K562 (cell line): ENCODE data around the gene MT1E.

Experiments used
- GTF2F1 ChIP-seq: IDR thresholded peaks from 2 replicates; pipeline ENCODE4 v1.6.1; 2011; ENCODE audit warnings: low read depth, low read length, improper control_type of control experiment
- KAT7 ChIP-seq: sonication (generic); formaldehyde crosslinking; IDR thresholded peaks from 2 replicates; pipeline ENCODE4 v1.8.0; 2022; ENCODE audit warnings: missing genetic modification reagents, mild to moderate bottlenecking, borderline replicate concordance
- KAT8 ChIP-seq: fragments of 450-650 bp; IDR thresholded peaks from 2 replicates; pipeline ENCODE4 v1.6.1; 2016; ENCODE audit warnings: low read depth, mild to moderate bottlenecking
- TF ChIP-seq, protein P1 (sequence below), 3 experiments: fragments of 200-800 bp in 1 of 3; sonication (Bioruptor generic) in 1 of 3; sonication (generic) in 1 of 3; formaldehyde crosslinking in 1 of 3; IDR thresholded peaks; 2 replicates each; pipeline versions ENCODE4 v1.6.1 to v1.8.0; 2016 to 2022; ENCODE audit warnings: mild to moderate bottlenecking in 2 of 3, missing compliant biosample characterization in 2 of 3, missing genetic modification characterization in 2 of 3, missing genetic modification reagents in 1 of 3
- TF ChIP-seq, protein P2 (sequence below): sonication (generic); formaldehyde crosslinking; IDR thresholded peaks from 2 replicates; pipeline ENCODE4 v1.8.0; 2022; ENCODE audit warnings: missing genetic modification reagents, mild to moderate bottlenecking, borderline replicate concordance

DNA sequence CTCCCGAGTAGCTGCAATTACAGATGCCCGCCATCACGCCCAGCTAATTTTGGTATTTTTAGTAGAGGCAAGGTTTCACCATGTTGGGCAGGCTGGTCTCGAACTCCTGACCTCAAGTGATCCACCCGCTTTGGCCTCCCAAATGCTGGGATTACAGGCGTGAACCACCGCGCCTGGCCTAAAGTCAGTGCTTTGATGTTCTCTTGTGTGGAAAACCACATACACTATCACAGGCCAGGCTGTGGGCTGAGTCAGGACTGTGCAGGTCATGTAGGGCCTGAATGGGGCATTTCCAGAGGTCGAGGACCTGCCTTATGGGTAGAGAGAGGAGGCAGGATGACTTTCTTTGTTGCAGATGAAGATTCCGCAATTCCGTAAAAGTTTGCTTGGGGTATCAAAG, 41.3 kb upstream of the MT1E start:
- no peak for TF ChIP-seq KAT7 (CRISPR knock-in tag)
- no peak for TF ChIP-seq KAT8
- TF ChIP-seq, protein P1, sequence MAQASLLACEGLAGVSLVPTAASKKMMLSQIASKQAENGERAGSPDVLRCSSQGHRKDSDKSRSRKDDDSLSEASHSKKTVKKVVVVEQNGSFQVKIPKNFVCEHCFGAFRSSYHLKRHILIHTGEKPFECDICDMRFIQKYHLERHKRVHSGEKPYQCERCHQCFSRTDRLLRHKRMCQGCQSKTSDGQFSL (CRISPR knock-in tag; IDR thresholded peaks at IDR 0.05): no peak
- TF ChIP-seq, protein P1 (tag; IDR thresholded peaks at IDR 0.05): no peak
- no peak for TF ChIP-seq GTF2F1
- TF ChIP-seq, protein P2, sequence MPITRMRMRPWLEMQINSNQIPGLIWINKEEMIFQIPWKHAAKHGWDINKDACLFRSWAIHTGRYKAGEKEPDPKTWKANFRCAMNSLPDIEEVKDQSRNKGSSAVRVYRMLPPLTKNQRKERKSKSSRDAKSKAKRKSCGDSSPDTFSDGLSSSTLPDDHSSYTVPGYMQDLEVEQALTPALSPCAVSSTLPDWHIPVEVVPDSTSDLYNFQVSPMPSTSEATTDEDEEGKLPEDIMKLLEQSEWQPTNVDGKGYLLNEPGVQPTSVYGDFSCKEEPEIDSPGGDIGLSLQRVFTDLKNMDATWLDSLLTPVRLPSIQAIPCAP (CRISPR knock-in tag): no peak
